Pancreas (tissue), 10 donors: ENCODE measurements around the gene ATAD3C. TPM values are rescaled to one million over a fixed set of nuclear protein-coding genes. Genes with fewer than 3 reads are reported as not detected.

Source experiments
- ATAC-seq, 4 donors: fragments of 200-7000 bp; cut with Tn5 transposase; one replicate each; pipeline versions ENCODE4 v1.8.0 to v1.9.1; 2020; ENCODE audit warnings: mild to moderate bottlenecking in 4 of 4, moderate library complexity in 4 of 4
- DNase-seq, 6 donors: peaks; one replicate each; pipeline ENCODE4 v3.0.0-alpha.2; 2020
- FAIRE-seq: peaks from 2 replicates; lab custom pipeline; 2012; peaks lifted over from hg19 to GRCh38; lab: Jason Lieb, UNC
- H3K27ac ChIP-seq, 4 donors: fragments of 200-600 bp; sonication (generic); 1 replicate in 3 of 4; 2 replicates in 1 of 4; pipeline versions ENCODE4 v1.5.0 to v1.8.0; 2020
- H3K27me3 ChIP-seq, 4 donors: fragments of 200-600 bp; one replicate each; pipeline ENCODE4 v1.8.0; 2021
- H3K36me3 ChIP-seq, 3 donors: fragments of 200-600 bp; sonication (generic) in 1 of 3; one replicate each; pipeline versions ENCODE4 v1.5.0 to v1.8.0; 2020 to 2021
- H3K4me1 ChIP-seq, 3 donors: fragments of 200-600 bp; one replicate each; pipeline ENCODE4 v1.8.0; 2021
- H3K4me3 ChIP-seq, 4 donors: fragments of 200-600 bp; sonication (generic) in 2 of 4; one replicate each; pipeline versions ENCODE4 v1.5.0 to v1.8.0; 2020 to 2021
- H3K9me3 ChIP-seq, 4 donors: fragments of 200-600 bp; one replicate each; pipeline ENCODE4 v1.8.0; 2021
- WGBS, 2 donors: extraction: QIAGEN DNeasy Blood & Tissue Kit; methylation state at CpG; one replicate each; pipeline ENCODE4 v1.1.7; 2013; 5-methylcytosine and 5-hydroxymethylcytosine counted together
- intact Hi-C, 3 donors: fragments of 100-400 bp; cut with DNase I; formaldehyde crosslinking; loops; one replicate each; pipeline versions ENCODE4 v1.11.1 to v1.14.2; 2022
- polyA plus RNA-seq, 2 donors: library from polyadenylated mRNA; stranded (reverse); fragments of 200-250 nt; gene quantifications; one replicate each; pipeline ENCODE4 v1.2.3, GENCODE V29; 2013
- total RNA-seq, 6 donors: library from RNA; stranded (reverse); fragmentation: NEBNext Ultra II Directional in 4 of 6; extraction: Animal tissue kit (Norgen Biotek cat#: 25700) in 4 of 6; gene quantifications; one replicate each; pipeline versions ENCODE4 v1.2.1 to v1.2.4, GENCODE V29; 2021 to 2023
- TF ChIP-seq, protein P1 (sequence below), 4 donors: fragments of 200-600 bp; sonication (generic) in 3 of 4; IDR thresholded peaks; one replicate each; pipeline versions ENCODE4 v1.5.0 to v1.8.0; 2021; ENCODE audit warnings: antibody characterized with exemption in 4 of 4
- donor health status: healthy with polysubstance abuse.
- donor health status: DM: no; HTN: no; CAD: no; lungs with moderate emphysema.
- donor health status: DM: no; HTN: no; CAD: no.
- donor health status: control.
- donor health status: control.
- donor health status: Bipolar disorder and iron deficiency.
- donor health status: DM: yes; HTN: yes; CAD: no.
- donor health status: DM: no; HTN: no; CAD: no.
- donor health status: DM: no; HTN: no; CAD: no.
- donor health status: DM: yes; HTN: yes; CAD: no.

ATAD3C gene
- total and polyA plus RNA-seq, 8 donors: 2.4 to 22.0 (median 7.5) TPM

DNA sequence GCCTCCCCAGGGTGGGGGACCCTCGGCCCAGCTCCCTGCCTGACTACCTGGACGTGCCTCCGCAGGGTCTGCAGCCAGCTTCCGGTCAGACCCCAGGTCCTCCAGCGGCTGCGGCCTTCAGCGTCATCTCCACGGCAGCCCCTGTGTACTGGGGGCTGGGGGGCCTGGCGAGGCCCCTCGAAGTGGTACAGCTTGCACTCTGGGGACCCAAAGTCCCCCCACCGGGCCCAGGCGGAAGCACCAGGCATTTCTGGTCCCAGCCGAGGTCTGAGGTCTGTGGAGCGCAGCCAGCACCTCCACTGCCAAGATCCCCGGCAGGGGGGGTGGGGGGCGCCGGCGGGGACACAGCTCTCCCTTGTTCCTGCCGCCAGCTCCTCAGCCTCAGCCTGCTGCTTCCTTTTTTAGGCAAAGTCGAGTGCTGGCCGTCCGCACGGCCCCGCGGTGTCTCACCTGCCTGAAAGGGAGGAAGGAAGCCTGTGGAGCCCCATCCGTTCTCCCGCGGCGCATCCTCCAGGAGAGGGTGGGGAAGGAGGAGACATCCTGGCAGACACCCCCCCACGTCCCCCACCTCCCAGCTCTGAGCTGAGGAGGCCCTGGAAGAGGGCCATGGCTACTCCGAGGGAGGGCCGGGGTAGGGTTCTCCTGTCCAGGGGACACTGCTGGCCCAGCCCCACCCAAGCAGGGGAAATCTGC, 15.2 kb upstream of the ATAD3C start:
- ATAC-seq: peak in 3 of 4 donors; percentile 1 to 12 (median 2)
- TF ChIP-seq, protein P1, sequence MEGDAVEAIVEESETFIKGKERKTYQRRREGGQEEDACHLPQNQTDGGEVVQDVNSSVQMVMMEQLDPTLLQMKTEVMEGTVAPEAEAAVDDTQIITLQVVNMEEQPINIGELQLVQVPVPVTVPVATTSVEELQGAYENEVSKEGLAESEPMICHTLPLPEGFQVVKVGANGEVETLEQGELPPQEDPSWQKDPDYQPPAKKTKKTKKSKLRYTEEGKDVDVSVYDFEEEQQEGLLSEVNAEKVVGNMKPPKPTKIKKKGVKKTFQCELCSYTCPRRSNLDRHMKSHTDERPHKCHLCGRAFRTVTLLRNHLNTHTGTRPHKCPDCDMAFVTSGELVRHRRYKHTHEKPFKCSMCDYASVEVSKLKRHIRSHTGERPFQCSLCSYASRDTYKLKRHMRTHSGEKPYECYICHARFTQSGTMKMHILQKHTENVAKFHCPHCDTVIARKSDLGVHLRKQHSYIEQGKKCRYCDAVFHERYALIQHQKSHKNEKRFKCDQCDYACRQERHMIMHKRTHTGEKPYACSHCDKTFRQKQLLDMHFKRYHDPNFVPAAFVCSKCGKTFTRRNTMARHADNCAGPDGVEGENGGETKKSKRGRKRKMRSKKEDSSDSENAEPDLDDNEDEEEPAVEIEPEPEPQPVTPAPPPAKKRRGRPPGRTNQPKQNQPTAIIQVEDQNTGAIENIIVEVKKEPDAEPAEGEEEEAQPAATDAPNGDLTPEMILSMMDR (IDR thresholded peaks at IDR 0.05): no peak
- Histone ChIP-seq H3K27me3 (no peaks in the 10 kb centered on the region), H3K27ac (peak overlapping the region; percentile 81 to 96 (median 92)), H3K4me3 (peak overlapping the region in 1 of 4 donors; percentile 76), H3K9me3 (no peaks in the 10 kb centered on the region), H3K36me3 (no peaks in the 10 kb centered on the region), H3K4me1 (peaks cover 35 to 78% (median 59%) of the 10 kb centered on the region in 3 donors)
- no peak for FAIRE-seq
- 50 to 56% methylated on average over 24 to 32 of the region's 32 CpGs for WGBS, 2 donors
- intact Hi-C loops: no loop called here
- peak in 5 of 6 donors; percentile 59 to 86 (median 71) for DNase-seq

DNA sequence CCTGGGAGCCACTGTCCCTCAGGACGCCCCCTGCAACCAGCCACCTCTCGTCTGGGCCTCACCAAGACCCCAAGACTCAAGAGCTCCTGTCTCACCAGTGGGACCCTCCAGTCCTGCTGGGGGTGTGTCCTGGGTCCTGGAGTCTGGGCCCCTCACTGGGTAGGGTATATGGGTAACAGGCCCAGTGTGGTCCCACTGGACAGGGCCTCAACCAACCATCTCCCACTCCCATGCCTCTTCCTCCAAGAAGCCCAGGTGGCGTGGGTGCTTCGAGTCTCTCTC, 14.7 kb upstream of the ATAD3C start:
- TF ChIP-seq, protein P1 (IDR thresholded peaks at IDR 0.05): no peak
- WGBS, 2 donors: 68 to 78% methylated on average over 4 of the region's 4 CpGs
- Histone ChIP-seq H3K4me1 (peaks cover 31 to 73% (median 55%) of the 10 kb centered on the region in 3 donors), H3K9me3 (no peaks in the 10 kb centered on the region), H3K27me3 (no peaks in the 10 kb centered on the region), H3K27ac (peak overlapping the region; percentile 81 to 96 (median 92)), H3K36me3 (no peaks in the 10 kb centered on the region), H3K4me3 (peak overlapping the region in 1 of 4 donors; percentile 76)
- no peak for FAIRE-seq
- intact Hi-C loops: loop anchor here in 1 of 3 donors (5.0 kb wide), 1 partner anchor 32 kb away; no protein-coding TSS in a partner anchor
- DNase-seq: no peak
- no peak for ATAC-seq

DNA sequence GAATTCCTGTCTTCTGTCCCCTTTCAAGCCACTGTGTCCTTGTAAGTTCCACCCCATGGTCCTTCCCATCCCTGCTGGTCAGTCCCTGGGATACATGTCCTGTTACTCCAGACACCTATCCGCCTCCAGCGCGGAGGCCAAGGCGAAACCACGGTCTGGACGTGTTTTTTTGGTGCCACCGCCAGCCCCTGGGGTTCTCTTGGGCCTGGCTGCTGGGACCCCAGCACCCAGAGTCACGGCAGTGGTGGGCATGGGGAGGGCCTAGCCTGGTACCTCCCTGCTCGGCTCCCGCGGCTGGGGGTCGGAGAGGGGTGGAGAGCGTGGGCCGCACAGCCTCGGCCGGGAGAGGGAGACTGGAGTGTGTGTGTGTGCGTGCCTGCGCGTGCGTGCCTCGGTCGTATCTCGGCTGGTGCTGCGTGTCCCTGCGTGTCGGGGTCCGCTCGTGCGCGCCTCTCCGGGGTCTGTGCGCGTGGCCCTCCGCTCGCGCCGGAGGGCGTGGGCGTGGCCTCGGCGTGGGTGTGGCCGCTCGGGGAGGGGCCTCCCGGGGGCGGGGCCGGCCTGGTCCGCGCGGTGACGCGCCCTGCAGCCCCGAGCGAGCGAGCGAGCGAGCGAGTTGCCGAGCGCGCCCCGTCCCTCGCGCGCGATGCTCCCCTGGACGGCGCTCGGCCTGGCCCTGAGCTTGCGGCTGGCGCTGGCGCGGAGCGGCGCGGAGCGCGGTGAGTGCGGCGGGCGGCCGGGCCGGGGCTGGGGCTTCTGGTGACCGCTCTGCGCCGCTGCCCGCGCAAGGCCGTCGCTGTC, 14.2 kb upstream of the ATAD3C start, which contains the start of gene VWA1:
Gene VWA1 (plus strand): TSS at position 585 of the 798 bp plus-strand sequence. CDS start 59 bp downstream, at position 644.
- Histone ChIP-seq H3K4me1 (peaks cover 26 to 69% (median 49%) of the 10 kb centered on the region in 3 donors), H3K4me3 (peak within 1 kb of the TSS; percentile 54 to 76 (median 58))
- intact Hi-C loops: loop anchor here in 1 of 3 donors (5.0 kb wide), 1 partner anchor 33 kb away; no protein-coding TSS in a partner anchor

DNA sequence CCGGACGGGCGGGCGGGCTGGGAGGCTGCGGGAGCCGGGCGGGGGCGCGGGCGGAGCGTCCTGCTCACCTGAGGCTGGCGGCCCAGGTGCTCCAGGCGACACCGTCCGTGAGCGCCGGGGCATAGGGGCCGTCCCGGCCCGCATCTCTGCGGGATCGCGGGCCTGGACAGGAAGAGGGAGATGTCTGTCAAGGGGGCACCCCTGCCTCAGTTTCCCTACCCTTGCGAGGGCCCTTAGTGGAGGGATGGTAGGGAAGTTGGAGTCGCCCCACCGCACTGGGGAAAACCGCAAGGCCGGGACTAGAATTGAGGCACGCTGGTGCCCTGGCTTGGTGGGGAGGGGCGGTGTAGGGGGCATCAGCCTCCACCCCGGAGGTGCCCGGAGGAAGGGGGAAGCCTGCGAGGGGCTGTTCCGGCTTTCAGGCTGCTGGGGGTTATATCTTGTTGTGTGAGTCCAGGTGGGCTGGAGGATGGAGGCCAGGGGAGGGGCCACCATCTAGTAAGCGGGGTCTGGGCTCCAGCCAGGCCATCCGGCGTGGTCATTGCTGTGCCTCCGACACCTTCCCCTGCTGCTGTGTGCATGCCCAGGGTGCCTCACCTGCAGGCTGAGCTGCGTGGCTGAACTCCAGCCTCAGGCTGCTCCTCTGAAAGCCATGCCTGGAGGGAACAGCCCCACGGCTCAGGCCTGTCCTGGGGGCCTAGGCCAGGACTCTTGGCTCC, 13.4 kb upstream of the ATAD3C start:
- FAIRE-seq: no peak
- H3K4me3 ChIP-seq: peak overlapping the region; percentile 54 to 76 (median 58)
- TF ChIP-seq, protein P1 (IDR thresholded peaks at IDR 0.05): no peak
- WGBS, 2 donors: 3 to 7% methylated on average over 30 to 40 of the region's 40 CpGs
- no peaks in the 10 kb centered on the region for H3K36me3 ChIP-seq
- ATAC-seq: no peak
- H3K9me3 ChIP-seq: no peaks in the 10 kb centered on the region
- peak in 5 of 6 donors; percentile 26 to 80 (median 45) for DNase-seq
- H3K4me1 ChIP-seq: peaks cover 29 to 71% (median 48%) of the 10 kb centered on the region in 3 donors
- H3K27ac ChIP-seq: peak overlapping the region; percentile 39 to 96 (median 88)
- H3K27me3 ChIP-seq: no peaks in the 10 kb centered on the region
- intact Hi-C loops: loop anchor here in 1 of 3 donors (5.0 kb wide), 1 partner anchor 34 kb away; no protein-coding TSS in a partner anchor

More for the DNA sequence above, 14.2 kb upstream of the ATAD3C start, which contains the start of gene VWA1:
- DNase-seq (peak; percentile 69 to 95 (median 80)), FAIRE-seq (no peak), ATAC-seq (peak; percentile 33 to 69 (median 46))
- H3K9me3 ChIP-seq: no peaks in the 10 kb centered on the region
- H3K27ac ChIP-seq: peak within 1 kb of the TSS; percentile 81 to 96 (median 92)
- no peaks in the 10 kb centered on the region for H3K27me3 ChIP-seq
- TF ChIP-seq, protein P1 (IDR thresholded peaks at IDR 0.05): no peak
- WGBS, 2 donors: 10 to 13% methylated on average over 63 to 89 of the region's 89 CpGs
- no peaks in the 10 kb centered on the region for H3K36me3 ChIP-seq
